ENCODE data around the gene EYS. TPM values are rescaled to one million over a fixed set of nuclear protein-coding genes. Genes with fewer than 3 reads are reported as not detected.

EYS gene
- total and polyA plus RNA-seq, 9 of the 15 experiments (the other 6 are each of a cell fraction or from before 2014, with no cell fraction given), result 0.03 to 0.36 (median 0.10) TPM; not detected in 2

DNA sequence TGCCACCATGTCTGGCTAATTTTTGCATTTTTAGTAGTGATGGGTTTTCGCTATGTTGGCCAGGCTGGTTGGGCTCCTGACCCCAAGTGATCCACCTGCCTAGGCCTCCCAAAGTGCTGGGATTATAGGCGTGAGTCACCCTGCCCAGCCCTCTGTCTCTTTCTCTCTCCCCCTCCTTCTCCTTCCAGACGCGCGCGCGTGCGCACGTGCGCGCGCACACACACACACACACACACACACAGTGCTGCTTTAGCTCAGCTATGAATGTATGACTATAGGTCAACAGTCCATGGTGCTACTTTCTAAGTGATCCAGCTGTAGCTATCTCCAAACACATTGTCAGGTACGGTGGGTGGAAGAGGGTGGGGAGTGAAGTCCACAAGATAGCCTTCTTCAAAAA is 1621.9 kb downstream of the EYS start:
- intact Hi-C loops (cut with micrococcal nuclease), result no loop called here

GRCh38 chr6:64084185-64084663 is 1622.8 kb downstream of the EYS start:
- Histone ChIP-seq H3K4me3 (no peak overlapping the region), H4K20me1 (replicated peaks; ENCODE audit: control insufficient read depth, insufficient read depth, low read length) (no peaks in the 10 kb centered on the region), H3K4me2 (ENCODE audit: insufficient read depth, low read length) (no peak overlapping the region), H3K9me1 (ENCODE audit: control insufficient read depth, insufficient read depth, low read length) (no peaks in the 10 kb centered on the region), H3K79me2 (ENCODE audit: control insufficient read depth, insufficient read depth, low read length) (no peaks in the 10 kb centered on the region), H3K36me3 (ENCODE audit: control insufficient read depth, insufficient read depth, low read length) (no peaks in the 10 kb centered on the region), H3K27ac (ENCODE audit: extremely low read depth, low read depth, low read length) (no peak overlapping the region), H3K4me1 (replicated peaks in 1 of 2; ENCODE audit: control insufficient read depth in 2 of 2, insufficient read depth in 2 of 2, low read length in 2 of 2) (no peaks in the 10 kb centered on the region), H3K9ac (ENCODE audit: insufficient read depth in 1 of 2, low read depth in 2 of 2, low read length in 2 of 2) (no peak overlapping the region), H3K27me3 (ENCODE audit: control insufficient read depth in 2 of 2, insufficient read depth in 2 of 2, low read length in 2 of 2) (no peaks in the 10 kb centered on the region), H2AFZ (ENCODE audit: low read depth, low read length) (no peak overlapping the region), H3K9me3 (replicated peaks; ENCODE audit: control insufficient read depth, insufficient read depth, low read depth, low read length) (no peaks in the 10 kb centered on the region)
- intact Hi-C loops (cut with micrococcal nuclease), result no loop called here
- ChIA-PET POLR2A (no interaction called here), CTCF (ENCODE audit: low intra/inter-chr PET ratio) (no interaction called here)
- BruUV-seq (replicated peaks), result no TSS peak
- ATAC-seq (no peak), FAIRE-seq (no peak), DNase-seq (ENCODE audit: extremely low read depth in 1 of 4, low spot score in 3 of 4) (no peak)
- WGBS (ENCODE audit: insufficient coverage, low coverage, missing lambda C conversion rate), result 0% methylated on average over 1 of the region's 1 CpG
- in situ Hi-C loops (cut with MboI), result no loop called here
- no peak for TF ChIP-seq POLR2G (IDR thresholded peaks at IDR 0.05; ENCODE audit: low read depth, low read length)
- no peak for TF ChIP-seq MECOM (CRISPR knock-in tag; IDR thresholded peaks at IDR 0.05)
- TF ChIP-seq MCM7 (IDR thresholded peaks at IDR 0.05), result no peak
- TF ChIP-seq, protein P1, sequence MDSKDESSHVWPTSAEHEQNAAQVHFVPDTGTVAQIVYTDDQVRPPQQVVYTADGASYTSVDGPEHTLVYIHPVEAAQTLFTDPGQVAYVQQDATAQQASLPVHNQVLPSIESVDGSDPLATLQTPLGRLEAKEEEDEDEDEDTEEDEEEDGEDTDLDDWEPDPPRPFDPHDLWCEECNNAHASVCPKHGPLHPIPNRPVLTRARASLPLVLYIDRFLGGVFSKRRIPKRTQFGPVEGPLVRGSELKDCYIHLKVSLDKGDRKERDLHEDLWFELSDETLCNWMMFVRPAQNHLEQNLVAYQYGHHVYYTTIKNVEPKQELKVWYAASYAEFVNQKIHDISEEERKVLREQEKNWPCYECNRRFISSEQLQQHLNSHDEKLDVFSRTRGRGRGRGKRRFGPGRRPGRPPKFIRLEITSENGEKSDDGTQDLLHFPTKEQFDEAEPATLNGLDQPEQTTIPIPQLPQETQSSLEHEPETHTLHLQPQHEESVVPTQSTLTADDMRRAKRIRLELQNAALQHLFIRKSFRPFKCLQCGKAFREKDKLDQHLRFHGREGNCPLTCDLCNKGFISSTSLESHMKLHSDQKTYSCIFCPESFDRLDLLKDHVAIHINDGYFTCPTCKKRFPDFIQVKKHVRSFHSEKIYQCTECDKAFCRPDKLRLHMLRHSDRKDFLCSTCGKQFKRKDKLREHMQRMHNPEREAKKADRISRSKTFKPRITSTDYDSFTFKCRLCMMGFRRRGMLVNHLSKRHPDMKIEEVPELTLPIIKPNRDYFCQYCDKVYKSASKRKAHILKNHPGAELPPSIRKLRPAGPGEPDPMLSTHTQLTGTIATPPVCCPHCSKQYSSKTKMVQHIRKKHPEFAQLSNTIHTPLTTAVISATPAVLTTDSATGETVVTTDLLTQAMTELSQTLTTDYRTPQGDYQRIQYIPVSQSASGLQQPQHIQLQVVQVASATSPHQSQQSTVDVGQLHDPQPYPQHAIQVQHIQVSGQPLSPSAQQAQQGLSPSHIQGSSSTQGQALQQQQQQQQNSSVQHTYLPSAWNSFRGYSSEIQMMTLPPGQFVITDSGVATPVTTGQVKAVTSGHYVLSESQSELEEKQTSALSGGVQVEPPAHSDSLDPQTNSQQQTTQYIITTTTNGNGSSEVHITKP (IDR thresholded peaks at IDR 0.05; ENCODE audit: partially characterized antibody), result no peak
- TF ChIP-seq SMAD4 (CRISPR knock-in tag; conservative IDR thresholded peaks at IDR 0.05), result no peak
- TF ChIP-seq, protein P2, sequence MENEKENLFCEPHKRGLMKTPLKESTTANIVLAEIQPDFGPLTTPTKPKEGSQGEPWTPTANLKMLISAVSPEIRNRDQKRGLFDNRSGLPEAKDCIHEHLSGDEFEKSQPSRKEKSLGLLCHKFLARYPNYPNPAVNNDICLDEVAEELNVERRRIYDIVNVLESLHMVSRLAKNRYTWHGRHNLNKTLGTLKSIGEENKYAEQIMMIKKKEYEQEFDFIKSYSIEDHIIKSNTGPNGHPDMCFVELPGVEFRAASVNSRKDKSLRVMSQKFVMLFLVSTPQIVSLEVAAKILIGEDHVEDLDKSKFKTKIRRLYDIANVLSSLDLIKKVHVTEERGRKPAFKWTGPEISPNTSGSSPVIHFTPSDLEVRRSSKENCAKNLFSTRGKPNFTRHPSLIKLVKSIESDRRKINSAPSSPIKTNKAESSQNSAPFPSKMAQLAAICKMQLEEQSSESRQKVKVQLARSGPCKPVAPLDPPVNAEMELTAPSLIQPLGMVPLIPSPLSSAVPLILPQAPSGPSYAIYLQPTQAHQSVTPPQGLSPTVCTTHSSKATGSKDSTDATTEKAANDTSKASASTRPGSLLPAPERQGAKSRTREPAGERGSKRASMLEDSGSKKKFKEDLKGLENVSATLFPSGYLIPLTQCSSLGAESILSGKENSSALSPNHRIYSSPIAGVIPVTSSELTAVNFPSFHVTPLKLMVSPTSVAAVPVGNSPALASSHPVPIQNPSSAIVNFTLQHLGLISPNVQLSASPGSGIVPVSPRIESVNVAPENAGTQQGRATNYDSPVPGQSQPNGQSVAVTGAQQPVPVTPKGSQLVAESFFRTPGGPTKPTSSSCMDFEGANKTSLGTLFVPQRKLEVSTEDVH (IDR thresholded peaks at IDR 0.05; ENCODE audit: low read depth, partially characterized antibody), result no peak
- no peak for TF ChIP-seq ZBTB12 (CRISPR knock-in tag; IDR thresholded peaks at IDR 0.05)

More for the DNA sequence above, 1621.9 kb downstream of the EYS start:
- ChIA-PET CTCF (ENCODE audit: low intra/inter-chr PET ratio) (no interaction called here), POLR2A (interaction anchor here (0.6 kb wide), 1 partner anchor 190 kb away, joined by 3 read pairs; no protein-coding TSS in a partner anchor)
- in situ Hi-C loops (cut with MboI), result no loop called here
- DNase-seq (ENCODE audit: extremely low read depth in 1 of 4, low spot score in 3 of 4) (no peak), ATAC-seq (no peak), FAIRE-seq (no peak)
- no peak overlapping the region for H3K4me2 ChIP-seq (ENCODE audit: insufficient read depth, low read length)
- H3K9me1 ChIP-seq (ENCODE audit: control insufficient read depth, insufficient read depth, low read length), result no peaks in the 10 kb centered on the region
- 0% methylated on average over 3 of the region's 13 CpGs for WGBS (ENCODE audit: insufficient coverage, low coverage, missing lambda C conversion rate)
- H3K27ac ChIP-seq (ENCODE audit: extremely low read depth, low read depth, low read length), result no peak overlapping the region
- no peak overlapping the region for H2AFZ ChIP-seq (ENCODE audit: low read depth, low read length)
- BruUV-seq (replicated peaks), result no TSS peak
- H3K27me3 ChIP-seq (ENCODE audit: control insufficient read depth in 2 of 2, insufficient read depth in 2 of 2, low read length in 2 of 2), result no peaks in the 10 kb centered on the region
- H3K36me3 ChIP-seq (ENCODE audit: control insufficient read depth, insufficient read depth, low read length), result no peaks in the 10 kb centered on the region
- no peaks in the 10 kb centered on the region for H3K9me3 ChIP-seq (replicated peaks; ENCODE audit: control insufficient read depth, insufficient read depth, low read depth, low read length)
- no peak overlapping the region for H3K9ac ChIP-seq (ENCODE audit: insufficient read depth in 1 of 2, low read depth in 2 of 2, low read length in 2 of 2)
- H3K4me3 ChIP-seq, result no peak overlapping the region
- no peaks in the 10 kb centered on the region for H3K79me2 ChIP-seq (ENCODE audit: control insufficient read depth, insufficient read depth, low read length)
- H3K4me1 ChIP-seq (replicated peaks in 1 of 2; ENCODE audit: control insufficient read depth in 2 of 2, insufficient read depth in 2 of 2, low read length in 2 of 2), result no peaks in the 10 kb centered on the region
- no peaks in the 10 kb centered on the region for H4K20me1 ChIP-seq (replicated peaks; ENCODE audit: control insufficient read depth, insufficient read depth, low read length)
- no peak for TF ChIP-seq U2AF1 (optimal IDR thresholded peaks at IDR 0.05; ENCODE audit: low read depth, low read length)
- no peak for TF ChIP-seq LCOR (CRISPR knock-in tag; IDR thresholded peaks at IDR 0.05)
- no peak for TF ChIP-seq SMARCE1 (IDR thresholded peaks at IDR 0.05)
